ENCODE measurements around the gene PADI2. TPM values are rescaled to one million over a fixed set of nuclear protein-coding genes. Genes with fewer than 3 reads are reported as not detected.

PADI2 gene
- total and polyA plus RNA-seq, 9 of the 15 experiments (the other 6 are each of a cell fraction or from before 2014, with no cell fraction given), result 0.01 to 0.11 (median 0.01) TPM; not detected in 5

DNA sequence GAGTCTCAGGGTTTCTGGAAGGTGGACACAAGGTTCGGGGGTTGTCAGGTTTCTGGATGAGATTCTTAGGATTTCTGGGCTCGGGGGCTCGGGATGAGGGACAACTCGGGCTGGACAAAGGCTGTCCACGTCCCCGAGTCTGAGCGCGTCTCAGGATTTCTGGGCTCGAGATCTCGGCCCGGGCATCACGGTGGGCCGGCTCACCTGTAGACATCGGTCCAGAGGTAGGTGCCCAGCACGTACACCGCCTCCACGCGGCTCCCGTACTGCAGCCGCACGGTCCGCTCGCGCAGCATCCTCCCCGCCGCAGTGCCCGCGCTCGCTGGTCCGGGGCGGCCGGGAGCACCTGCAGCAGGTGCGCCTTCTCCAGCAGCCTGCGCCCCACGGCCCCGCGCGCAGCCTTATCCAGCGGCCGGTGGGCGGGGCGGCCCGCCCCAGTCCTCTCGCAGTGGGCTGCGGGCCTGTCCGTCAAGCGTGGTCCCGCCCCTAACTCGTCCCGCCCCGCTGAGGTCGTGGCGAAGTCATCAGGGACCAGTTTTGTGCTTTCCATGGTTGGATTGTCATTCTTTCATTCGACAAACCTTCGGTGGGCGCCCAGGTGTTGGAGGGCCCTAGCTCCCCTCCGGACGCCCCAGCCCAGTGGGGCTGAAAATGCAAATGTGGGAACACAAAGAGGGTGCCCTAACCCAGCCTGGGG, at the start of gene PADI2 (continued):
- TF ChIP-seq RFX7 (CRISPR knock-in tag; IDR thresholded peaks at IDR 0.05) (no peak), ILK (tag; IDR thresholded peaks at IDR 0.05; ENCODE audit: borderline replicate concordance, low read depth) (no peak), IRF1 (CRISPR knock-in tag; IDR thresholded peaks at IDR 0.05; ENCODE audit: borderline replicate concordance) (no peak), ZNF224 (CRISPR knock-in tag; IDR thresholded peaks at IDR 0.05) (no peak), NELFE (IDR thresholded peaks at IDR 0.05; ENCODE audit: insufficient read depth, insufficient read length) (no peak), NFYB (IDR thresholded peaks at IDR 0.05; ENCODE audit: extremely low read depth, insufficient read length) (peak; percentile 88), RAD51 (IDR thresholded peaks at IDR 0.05; ENCODE audit: borderline replicate concordance, low read depth) (no peak), SFPQ (IDR thresholded peaks at IDR 0.05; ENCODE audit: low read depth, low read length) (no peak), ZNF785 (CRISPR knock-in tag; IDR thresholded peaks at IDR 0.05) (no peak), MTF1 (CRISPR knock-in tag; IDR thresholded peaks at IDR 0.05; ENCODE audit: borderline replicate concordance) (no peak), ZFP30 (CRISPR knock-in tag; IDR thresholded peaks at IDR 0.05; ENCODE audit: borderline replicate concordance) (no peak), THRAP3 (IDR thresholded peaks at IDR 0.05; ENCODE audit: borderline replicate concordance) (no peak), YY1 (IDR thresholded peaks at IDR 0.05; ENCODE audit: borderline replicate concordance in 1 of 3, control insufficient read depth in 1 of 3, extremely low read depth in 1 of 3, insufficient read depth in 3 of 3, insufficient read length in 1 of 3, insufficient replicate concordance in 2 of 3, low read depth in 1 of 3, low read length in 2 of 3) (no peak), TBP (optimal IDR thresholded peaks at IDR 0.05; ENCODE audit: low read depth, low read length) (peak; percentile 13), PHB (CRISPR knock-in tag; IDR thresholded peaks at IDR 0.05) (no peak), MBD2 (IDR thresholded peaks at IDR 0.05; ENCODE audit: borderline replicate concordance, low read depth) (peak; percentile 45; the same call in 1 of the 2 replicates), SRF (CRISPR knock-in tag; IDR thresholded peaks at IDR 0.05) (no peak), MYC (IDR thresholded peaks at IDR 0.05; ENCODE audit: low read depth, low read length) (no peak), MYC (CRISPR knock-in tag; IDR thresholded peaks at IDR 0.05; ENCODE audit: borderline replicate concordance, low read depth) (no peak)
- TF ChIP-seq, protein P1, sequence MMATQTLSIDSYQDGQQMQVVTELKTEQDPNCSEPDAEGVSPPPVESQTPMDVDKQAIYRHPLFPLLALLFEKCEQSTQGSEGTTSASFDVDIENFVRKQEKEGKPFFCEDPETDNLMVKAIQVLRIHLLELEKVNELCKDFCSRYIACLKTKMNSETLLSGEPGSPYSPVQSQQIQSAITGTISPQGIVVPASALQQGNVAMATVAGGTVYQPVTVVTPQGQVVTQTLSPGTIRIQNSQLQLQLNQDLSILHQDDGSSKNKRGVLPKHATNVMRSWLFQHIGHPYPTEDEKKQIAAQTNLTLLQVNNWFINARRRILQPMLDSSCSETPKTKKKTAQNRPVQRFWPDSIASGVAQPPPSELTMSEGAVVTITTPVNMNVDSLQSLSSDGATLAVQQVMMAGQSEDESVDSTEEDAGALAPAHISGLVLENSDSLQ (IDR thresholded peaks at IDR 0.05), result peak; percentile 99
- TF ChIP-seq, protein P2, sequence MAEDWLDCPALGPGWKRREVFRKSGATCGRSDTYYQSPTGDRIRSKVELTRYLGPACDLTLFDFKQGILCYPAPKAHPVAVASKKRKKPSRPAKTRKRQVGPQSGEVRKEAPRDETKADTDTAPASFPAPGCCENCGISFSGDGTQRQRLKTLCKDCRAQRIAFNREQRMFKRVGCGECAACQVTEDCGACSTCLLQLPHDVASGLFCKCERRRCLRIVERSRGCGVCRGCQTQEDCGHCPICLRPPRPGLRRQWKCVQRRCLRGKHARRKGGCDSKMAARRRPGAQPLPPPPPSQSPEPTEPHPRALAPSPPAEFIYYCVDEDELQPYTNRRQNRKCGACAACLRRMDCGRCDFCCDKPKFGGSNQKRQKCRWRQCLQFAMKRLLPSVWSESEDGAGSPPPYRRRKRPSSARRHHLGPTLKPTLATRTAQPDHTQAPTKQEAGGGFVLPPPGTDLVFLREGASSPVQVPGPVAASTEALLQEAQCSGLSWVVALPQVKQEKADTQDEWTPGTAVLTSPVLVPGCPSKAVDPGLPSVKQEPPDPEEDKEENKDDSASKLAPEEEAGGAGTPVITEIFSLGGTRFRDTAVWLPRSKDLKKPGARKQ (CRISPR knock-in tag; IDR thresholded peaks at IDR 0.05), result no peak
